ENCODE results near the gene CLEC2L. TPM values are rescaled to one million over a fixed set of nuclear protein-coding genes. Genes with fewer than 3 reads are reported as not detected.

CLEC2L gene
- total and polyA plus RNA-seq, 4 donors = 0.05 TPM; not detected in 3

DNA sequence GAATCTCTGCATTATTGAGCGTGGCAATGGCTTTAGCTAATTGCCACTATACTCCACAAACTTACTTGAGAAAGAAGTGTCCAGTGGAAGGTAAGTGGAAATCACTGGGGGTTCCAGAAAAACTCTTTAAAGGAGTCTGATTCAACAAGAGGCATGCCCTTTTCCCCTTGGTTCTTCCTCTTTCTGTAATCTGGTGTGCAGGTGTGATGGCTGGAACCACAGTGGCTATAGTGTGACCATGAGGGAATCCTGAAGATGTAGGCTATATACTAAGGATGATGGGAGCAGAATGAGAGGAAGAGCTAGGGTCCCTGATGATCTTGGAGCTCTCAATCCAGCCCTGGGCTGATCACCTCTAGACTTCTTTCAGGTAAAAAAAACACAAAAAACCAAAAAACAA is 2.0 kb upstream of the CLEC2L start:
- WGBS = 83% methylated on average over 1 of the region's 1 CpG
- Histone ChIP-seq H3K36me3 (ENCODE audit: control insufficient read depth in 4 of 4, insufficient read depth in 3 of 4, low read depth in 1 of 4, low read length in 3 of 4) (no peaks in the 10 kb centered on the region), H3K4me1 (ENCODE audit: control insufficient read depth in 4 of 4, insufficient read depth in 4 of 4, low read length in 3 of 4) (peaks cover 0 to 2% (median 0%) of the 10 kb centered on the region in 4 donors), H3K9ac (ENCODE audit: low read depth in 1 of 2, low read length in 2 of 2) (no peak overlapping the region), H3K9me3 (ENCODE audit: control insufficient read depth in 4 of 4, low read length in 3 of 4) (no peaks in the 10 kb centered on the region), H3K4me3 (ENCODE audit: low read depth in 1 of 3, low read length in 3 of 3) (no peak overlapping the region), H3K27me3 (ENCODE audit: control insufficient read depth in 4 of 4, insufficient read depth in 4 of 4, low read length in 3 of 4) (peaks cover 0 to 7% (median 2%) of the 10 kb centered on the region in 4 donors), H3K27ac (ENCODE audit: low read depth in 1 of 2, low read length in 2 of 2) (no peak overlapping the region)
- DNase-seq (ENCODE audit: low spot score) = no peak
- TF ChIP-seq JUND (IDR thresholded peaks at IDR 0.05) = no peak
- TF ChIP-seq, protein P1, sequence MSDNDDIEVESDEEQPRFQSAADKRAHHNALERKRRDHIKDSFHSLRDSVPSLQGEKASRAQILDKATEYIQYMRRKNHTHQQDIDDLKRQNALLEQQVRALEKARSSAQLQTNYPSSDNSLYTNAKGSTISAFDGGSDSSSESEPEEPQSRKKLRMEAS (IDR thresholded peaks at IDR 0.05) = no peak
- TF ChIP-seq NR2F2 (IDR thresholded peaks at IDR 0.05) = no peak
- TF ChIP-seq HNF4A (conservative IDR thresholded peaks at IDR 0.05) = no peak
- TF ChIP-seq FOXA2 (IDR thresholded peaks at IDR 0.05) = no peak
- TF ChIP-seq, protein P2, sequence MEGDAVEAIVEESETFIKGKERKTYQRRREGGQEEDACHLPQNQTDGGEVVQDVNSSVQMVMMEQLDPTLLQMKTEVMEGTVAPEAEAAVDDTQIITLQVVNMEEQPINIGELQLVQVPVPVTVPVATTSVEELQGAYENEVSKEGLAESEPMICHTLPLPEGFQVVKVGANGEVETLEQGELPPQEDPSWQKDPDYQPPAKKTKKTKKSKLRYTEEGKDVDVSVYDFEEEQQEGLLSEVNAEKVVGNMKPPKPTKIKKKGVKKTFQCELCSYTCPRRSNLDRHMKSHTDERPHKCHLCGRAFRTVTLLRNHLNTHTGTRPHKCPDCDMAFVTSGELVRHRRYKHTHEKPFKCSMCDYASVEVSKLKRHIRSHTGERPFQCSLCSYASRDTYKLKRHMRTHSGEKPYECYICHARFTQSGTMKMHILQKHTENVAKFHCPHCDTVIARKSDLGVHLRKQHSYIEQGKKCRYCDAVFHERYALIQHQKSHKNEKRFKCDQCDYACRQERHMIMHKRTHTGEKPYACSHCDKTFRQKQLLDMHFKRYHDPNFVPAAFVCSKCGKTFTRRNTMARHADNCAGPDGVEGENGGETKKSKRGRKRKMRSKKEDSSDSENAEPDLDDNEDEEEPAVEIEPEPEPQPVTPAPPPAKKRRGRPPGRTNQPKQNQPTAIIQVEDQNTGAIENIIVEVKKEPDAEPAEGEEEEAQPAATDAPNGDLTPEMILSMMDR (IDR thresholded peaks at IDR 0.05; ENCODE audit: low read depth, low read length, missing input control) = no peak
- TF ChIP-seq, protein P3, sequence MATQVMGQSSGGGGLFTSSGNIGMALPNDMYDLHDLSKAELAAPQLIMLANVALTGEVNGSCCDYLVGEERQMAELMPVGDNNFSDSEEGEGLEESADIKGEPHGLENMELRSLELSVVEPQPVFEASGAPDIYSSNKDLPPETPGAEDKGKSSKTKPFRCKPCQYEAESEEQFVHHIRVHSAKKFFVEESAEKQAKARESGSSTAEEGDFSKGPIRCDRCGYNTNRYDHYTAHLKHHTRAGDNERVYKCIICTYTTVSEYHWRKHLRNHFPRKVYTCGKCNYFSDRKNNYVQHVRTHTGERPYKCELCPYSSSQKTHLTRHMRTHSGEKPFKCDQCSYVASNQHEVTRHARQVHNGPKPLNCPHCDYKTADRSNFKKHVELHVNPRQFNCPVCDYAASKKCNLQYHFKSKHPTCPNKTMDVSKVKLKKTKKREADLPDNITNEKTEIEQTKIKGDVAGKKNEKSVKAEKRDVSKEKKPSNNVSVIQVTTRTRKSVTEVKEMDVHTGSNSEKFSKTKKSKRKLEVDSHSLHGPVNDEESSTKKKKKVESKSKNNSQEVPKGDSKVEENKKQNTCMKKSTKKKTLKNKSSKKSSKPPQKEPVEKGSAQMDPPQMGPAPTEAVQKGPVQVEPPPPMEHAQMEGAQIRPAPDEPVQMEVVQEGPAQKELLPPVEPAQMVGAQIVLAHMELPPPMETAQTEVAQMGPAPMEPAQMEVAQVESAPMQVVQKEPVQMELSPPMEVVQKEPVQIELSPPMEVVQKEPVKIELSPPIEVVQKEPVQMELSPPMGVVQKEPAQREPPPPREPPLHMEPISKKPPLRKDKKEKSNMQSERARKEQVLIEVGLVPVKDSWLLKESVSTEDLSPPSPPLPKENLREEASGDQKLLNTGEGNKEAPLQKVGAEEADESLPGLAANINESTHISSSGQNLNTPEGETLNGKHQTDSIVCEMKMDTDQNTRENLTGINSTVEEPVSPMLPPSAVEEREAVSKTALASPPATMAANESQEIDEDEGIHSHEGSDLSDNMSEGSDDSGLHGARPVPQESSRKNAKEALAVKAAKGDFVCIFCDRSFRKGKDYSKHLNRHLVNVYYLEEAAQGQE (IDR thresholded peaks at IDR 0.05) = no peak
- TF ChIP-seq RXRA (IDR thresholded peaks at IDR 0.05) = no peak
- no peak for TF ChIP-seq YY1 (IDR thresholded peaks at IDR 0.05)
- TF ChIP-seq TAF1 (conservative IDR thresholded peaks at IDR 0.05) = no peak
- TF ChIP-seq GABPA (IDR thresholded peaks at IDR 0.05 in 1 of 2, conservative IDR thresholded peaks at IDR 0.05 in 1 of 2) = no peak
- TF ChIP-seq FOXA1 (IDR thresholded peaks at IDR 0.05) = no peak
- TF ChIP-seq, protein P4, sequence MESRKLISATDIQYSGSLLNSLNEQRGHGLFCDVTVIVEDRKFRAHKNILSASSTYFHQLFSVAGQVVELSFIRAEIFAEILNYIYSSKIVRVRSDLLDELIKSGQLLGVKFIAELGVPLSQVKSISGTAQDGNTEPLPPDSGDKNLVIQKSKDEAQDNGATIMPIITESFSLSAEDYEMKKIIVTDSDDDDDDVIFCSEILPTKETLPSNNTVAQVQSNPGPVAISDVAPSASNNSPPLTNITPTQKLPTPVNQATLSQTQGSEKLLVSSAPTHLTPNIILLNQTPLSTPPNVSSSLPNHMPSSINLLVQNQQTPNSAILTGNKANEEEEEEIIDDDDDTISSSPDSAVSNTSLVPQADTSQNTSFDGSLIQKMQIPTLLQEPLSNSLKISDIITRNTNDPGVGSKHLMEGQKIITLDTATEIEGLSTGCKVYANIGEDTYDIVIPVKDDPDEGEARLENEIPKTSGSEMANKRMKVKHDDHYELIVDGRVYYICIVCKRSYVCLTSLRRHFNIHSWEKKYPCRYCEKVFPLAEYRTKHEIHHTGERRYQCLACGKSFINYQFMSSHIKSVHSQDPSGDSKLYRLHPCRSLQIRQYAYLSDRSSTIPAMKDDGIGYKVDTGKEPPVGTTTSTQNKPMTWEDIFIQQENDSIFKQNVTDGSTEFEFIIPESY (IDR thresholded peaks at IDR 0.05) = no peak
- no peak for TF ChIP-seq SP1 (IDR thresholded peaks at IDR 0.05)
- TF ChIP-seq RAD21 (IDR thresholded peaks at IDR 0.05) = no peak
- TF ChIP-seq HNF4G (IDR thresholded peaks at IDR 0.05) = no peak
- TF ChIP-seq, protein P5, sequence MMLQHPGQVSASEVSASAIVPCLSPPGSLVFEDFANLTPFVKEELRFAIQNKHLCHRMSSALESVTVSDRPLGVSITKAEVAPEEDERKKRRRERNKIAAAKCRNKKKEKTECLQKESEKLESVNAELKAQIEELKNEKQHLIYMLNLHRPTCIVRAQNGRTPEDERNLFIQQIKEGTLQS (IDR thresholded peaks at IDR 0.05) = no peak
- TF ChIP-seq EGR1 (IDR thresholded peaks at IDR 0.05; ENCODE audit: low read depth in 2 of 2) = no peak

All from liver (tissue), 9 donors.